Measurements from ENCODE around the gene GCC2. TPM values are rescaled to one million over a fixed set of nuclear protein-coding genes. Genes with fewer than 3 reads are reported as not detected.

GCC2 gene
- total and polyA plus RNA-seq, 2 of the 13 experiments (the other 11 are each of a cell fraction or from before 2014, with no cell fraction given) = 17.6 to 22.5 TPM

DNA sequence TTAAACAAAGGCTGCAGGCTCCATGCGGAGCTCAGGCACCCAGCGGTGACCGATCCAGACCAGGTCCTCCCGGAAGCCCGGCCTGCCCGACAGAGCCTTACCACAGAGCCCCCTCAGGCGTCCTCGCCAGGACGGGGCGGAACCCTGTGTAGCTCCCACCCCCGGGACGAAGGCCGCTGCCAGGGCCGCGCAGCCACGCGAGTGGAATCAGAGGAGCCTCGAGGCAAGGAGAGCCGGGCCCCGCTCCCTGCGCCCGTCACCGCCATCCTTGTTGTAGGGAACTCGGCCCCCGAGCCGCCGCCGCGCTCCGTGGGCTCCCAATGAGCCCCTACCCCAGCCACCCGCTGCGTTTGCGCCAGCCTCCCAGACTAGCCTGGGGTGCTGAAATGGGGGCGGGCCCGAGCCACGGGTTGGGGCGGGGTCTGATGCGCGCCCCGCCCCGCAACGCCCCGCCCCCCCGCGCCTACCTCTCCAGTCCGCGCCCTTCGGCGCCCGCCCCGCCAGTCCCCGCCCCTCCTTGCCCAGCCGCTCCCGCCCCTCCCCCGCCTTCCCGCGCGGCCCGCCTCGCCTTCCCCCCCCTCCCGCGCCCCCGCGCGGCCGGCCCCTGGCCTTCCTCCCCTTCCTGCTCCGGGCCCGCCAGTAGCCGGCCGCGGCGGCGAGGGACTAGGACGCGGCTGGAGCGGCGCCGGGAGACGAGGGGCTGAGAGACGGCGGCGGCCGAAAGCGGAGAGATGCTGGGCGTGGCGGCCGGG, 85.0 kb downstream of the GCC2 start, which contains the start of gene LIMS1 (continued):
- TF ChIP-seq, protein P1, sequence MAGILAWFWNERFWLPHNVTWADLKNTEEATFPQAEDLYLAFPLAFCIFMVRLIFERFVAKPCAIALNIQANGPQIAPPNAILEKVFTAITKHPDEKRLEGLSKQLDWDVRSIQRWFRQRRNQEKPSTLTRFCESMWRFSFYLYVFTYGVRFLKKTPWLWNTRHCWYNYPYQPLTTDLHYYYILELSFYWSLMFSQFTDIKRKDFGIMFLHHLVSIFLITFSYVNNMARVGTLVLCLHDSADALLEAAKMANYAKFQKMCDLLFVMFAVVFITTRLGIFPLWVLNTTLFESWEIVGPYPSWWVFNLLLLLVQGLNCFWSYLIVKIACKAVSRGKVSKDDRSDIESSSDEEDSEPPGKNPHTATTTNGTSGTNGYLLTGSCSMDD (CRISPR knock-in tag; IDR thresholded peaks at IDR 0.05) = peak; percentile 58; the same call in 1 of the 2 replicates
- TF ChIP-seq HOXA3 (CRISPR knock-in tag; IDR thresholded peaks at IDR 0.05) (peak; percentile 70), MAFK (conservative IDR thresholded peaks at IDR 0.05 in 1 of 2, IDR thresholded peaks at IDR 0.05 in 1 of 2; ENCODE audit: low read length in 2 of 2) (no peak), SMC3 (IDR thresholded peaks at IDR 0.05; ENCODE audit: low read length) (no peak), NBN (conservative IDR thresholded peaks at IDR 0.05) (no peak), SRSF9 (IDR thresholded peaks at IDR 0.05; ENCODE audit: borderline replicate concordance, insufficient read depth, low read depth, low read length, poor library complexity, severe bottlenecking) (no peak), ZSCAN20 (CRISPR knock-in tag; IDR thresholded peaks at IDR 0.05; ENCODE audit: borderline replicate concordance) (no peak), MIER2 (CRISPR knock-in tag; IDR thresholded peaks at IDR 0.05) (no peak), NR2F6 (IDR thresholded peaks at IDR 0.05) (no peak), NR2F6 (CRISPR knock-in tag; IDR thresholded peaks at IDR 0.05) (0 out of 2 replicates have a peak, but pooled peaks have one; percentile 28), REXO4 (CRISPR knock-in tag; IDR thresholded peaks at IDR 0.05; ENCODE audit: borderline replicate concordance) (peak; percentile 67; the same call in 1 of the 2 replicates), ZNF761 (CRISPR knock-in tag; conservative IDR thresholded peaks at IDR 0.05) (peak; percentile 88), ZNF329 (CRISPR knock-in tag; IDR thresholded peaks at IDR 0.05; ENCODE audit: low read depth) (no peak; the same call in 1 of the 2 replicates), JARID2 (CRISPR knock-in tag; IDR thresholded peaks at IDR 0.05; ENCODE audit: insufficient replicate concordance) (peak; percentile 89), ZNF564 (CRISPR knock-in tag; IDR thresholded peaks at IDR 0.05) (peak; percentile 88; the same call in 1 of the 2 replicates), FOXK1 (CRISPR knock-in tag; IDR thresholded peaks at IDR 0.05; ENCODE audit: borderline replicate concordance, low read depth) (peak; percentile 18; the same call in 1 of the 2 replicates)
- TF ChIP-seq, protein P2, sequence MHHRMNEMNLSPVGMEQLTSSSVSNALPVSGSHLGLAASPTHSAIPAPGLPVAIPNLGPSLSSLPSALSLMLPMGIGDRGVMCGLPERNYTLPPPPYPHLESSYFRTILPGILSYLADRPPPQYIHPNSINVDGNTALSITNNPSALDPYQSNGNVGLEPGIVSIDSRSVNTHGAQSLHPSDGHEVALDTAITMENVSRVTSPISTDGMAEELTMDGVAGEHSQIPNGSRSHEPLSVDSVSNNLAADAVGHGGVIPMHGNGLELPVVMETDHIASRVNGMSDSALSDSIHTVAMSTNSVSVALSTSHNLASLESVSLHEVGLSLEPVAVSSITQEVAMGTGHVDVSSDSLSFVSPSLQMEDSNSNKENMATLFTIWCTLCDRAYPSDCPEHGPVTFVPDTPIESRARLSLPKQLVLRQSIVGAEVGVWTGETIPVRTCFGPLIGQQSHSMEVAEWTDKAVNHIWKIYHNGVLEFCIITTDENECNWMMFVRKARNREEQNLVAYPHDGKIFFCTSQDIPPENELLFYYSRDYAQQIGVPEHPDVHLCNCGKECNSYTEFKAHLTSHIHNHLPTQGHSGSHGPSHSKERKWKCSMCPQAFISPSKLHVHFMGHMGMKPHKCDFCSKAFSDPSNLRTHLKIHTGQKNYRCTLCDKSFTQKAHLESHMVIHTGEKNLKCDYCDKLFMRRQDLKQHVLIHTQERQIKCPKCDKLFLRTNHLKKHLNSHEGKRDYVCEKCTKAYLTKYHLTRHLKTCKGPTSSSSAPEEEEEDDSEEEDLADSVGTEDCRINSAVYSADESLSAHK (CRISPR knock-in tag; IDR thresholded peaks at IDR 0.05; ENCODE audit: borderline replicate concordance) = peak; percentile 71; the same call in 1 of the 2 replicates
- TF ChIP-seq, protein P3, sequence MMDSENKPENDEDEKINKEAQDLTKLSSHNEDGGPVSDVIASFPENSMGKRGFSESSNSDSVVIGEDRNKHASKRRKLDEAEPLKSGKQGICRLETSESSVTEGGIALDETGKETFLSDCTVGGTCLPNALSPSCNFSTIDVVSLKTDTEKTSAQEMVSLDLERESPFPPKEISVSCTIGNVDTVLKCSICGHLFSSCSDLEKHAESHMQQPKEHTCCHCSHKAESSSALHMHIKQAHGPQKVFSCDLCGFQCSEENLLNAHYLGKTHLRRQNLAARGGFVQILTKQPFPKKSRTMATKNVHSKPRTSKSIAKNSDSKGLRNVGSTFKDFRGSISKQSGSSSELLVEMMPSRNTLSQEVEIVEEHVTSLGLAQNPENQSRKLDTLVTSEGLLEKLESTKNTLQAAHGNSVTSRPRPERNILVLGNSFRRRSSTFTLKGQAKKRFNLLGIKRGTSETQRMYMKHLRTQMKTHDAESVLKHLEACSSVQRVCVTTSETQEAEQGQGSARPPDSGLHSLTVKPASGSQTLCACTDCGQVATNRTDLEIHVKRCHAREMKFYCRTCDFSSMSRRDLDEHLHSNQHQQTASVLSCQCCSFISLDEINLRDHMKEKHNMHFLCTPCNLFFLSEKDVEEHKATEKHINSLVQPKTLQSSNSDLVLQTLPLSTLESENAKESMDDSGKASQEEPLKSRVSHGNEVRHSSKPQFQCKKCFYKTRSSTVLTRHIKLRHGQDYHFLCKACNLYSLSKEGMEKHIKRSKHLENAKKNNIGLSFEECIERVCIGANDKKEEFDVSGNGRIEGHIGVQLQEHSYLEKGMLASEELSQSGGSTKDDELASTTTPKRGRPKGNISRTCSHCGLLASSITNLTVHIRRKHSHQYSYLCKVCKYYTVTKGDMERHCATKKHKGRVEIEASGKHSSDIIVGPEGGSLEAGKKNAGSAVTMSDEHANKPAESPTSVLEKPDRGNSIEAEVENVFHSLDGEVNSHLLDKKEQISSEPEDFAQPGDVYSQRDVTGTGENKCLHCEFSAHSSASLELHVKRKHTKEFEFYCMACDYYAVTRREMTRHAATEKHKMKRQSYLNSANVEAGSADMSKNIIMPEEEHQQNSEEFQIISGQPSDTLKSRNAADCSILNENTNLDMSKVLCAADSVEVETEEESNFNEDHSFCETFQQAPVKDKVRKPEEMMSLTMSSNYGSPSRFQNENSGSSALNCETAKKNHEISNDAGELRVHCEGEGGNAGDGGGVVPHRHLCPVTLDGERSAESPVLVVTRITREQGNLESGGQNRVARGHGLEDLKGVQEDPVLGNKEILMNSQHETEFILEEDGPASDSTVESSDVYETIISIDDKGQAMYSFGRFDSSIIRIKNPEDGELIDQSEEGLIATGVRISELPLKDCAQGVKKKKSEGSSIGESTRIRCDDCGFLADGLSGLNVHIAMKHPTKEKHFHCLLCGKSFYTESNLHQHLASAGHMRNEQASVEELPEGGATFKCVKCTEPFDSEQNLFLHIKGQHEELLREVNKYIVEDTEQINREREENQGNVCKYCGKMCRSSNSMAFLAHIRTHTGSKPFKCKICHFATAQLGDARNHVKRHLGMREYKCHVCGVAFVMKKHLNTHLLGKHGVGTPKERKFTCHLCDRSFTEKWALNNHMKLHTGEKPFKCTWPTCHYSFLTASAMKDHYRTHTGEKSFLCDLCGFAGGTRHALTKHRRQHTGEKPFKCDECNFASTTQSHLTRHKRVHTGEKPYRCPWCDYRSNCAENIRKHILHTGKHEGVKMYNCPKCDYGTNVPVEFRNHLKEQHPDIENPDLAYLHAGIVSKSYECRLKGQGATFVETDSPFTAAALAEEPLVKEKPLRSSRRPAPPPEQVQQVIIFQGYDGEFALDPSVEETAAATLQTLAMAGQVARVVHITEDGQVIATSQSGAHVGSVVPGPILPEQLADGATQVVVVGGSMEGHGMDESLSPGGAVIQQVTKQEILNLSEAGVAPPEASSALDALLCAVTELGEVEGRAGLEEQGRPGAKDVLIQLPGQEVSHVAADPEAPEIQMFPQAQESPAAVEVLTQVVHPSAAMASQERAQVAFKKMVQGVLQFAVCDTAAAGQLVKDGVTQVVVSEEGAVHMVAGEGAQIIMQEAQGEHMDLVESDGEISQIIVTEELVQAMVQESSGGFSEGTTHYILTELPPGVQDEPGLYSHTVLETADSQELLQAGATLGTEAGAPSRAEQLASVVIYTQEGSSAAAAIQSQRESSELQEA (CRISPR knock-in tag; IDR thresholded peaks at IDR 0.05; ENCODE audit: not compliant biosample characterization) = peak; percentile 92
